Measurements from ENCODE around the gene AGER. TPM values are rescaled to one million over a fixed set of nuclear protein-coding genes. Genes with fewer than 3 reads are reported as not detected.
"Not testable (repeated sequence)": the region's sequence is repeated elsewhere in the genome, so short reads cannot be mapped to it uniquely, and the experiment has no call there.

Gene AGER
- total RNA-seq, 3 donors from 2014 or later, result 5.3 to 8.1 (median 6.3) TPM

DNA sequence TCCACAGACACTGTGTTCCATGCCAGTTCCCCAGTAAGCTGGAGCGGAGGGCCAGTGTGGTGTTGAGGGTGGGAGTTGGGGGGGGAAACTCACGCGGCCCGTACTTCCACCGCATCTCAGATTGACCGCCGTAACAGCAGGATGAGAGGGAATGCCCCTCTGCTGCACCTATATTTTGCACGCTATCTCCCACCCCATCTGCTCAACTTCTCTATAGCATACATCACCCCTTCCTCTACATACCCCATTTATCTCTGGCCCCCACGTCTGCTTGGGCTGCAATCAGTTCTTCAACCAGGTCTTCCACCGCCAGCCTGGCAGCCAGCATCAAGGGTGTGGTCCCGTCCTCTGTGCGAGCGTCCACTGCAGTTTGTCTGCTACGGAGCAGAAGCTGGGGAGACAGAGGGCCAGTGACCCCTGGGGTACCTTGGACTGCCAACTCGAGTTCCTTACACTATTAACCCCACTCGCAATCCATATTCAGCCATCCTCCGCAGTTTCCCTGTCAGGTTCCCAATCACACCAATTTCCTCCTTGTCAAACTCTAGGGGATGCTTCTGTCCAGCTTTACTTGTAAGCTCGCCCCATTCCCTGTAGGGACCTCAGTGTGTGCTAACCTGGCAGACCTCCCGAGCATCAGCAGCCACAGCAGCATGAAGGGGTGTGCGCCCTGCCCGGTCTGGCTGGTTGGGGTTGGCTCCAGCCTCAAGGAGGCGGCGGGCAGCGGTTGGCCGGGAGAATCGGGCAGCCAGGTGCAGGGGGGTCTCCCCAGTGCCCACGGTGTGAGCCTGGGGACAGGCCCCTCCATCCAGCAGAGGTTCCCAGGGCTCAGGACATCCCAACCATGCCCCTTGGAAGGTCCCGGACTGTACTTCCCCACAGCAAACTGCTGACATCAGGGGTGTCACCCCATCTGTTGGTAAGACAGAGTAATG is 12.9 kb upstream of the AGER start:
- Histone ChIP-seq H3K4me3 (peak overlapping the region; percentile 29), H3K36me3 (ENCODE audit: low read depth) (peaks cover 5% of the 10 kb centered on the region), H3K9me3 (no peaks in the 10 kb centered on the region), H3K4me1 (ENCODE audit: low read depth) (peaks cover 12% of the 10 kb centered on the region)
- TF ChIP-seq, protein P1, sequence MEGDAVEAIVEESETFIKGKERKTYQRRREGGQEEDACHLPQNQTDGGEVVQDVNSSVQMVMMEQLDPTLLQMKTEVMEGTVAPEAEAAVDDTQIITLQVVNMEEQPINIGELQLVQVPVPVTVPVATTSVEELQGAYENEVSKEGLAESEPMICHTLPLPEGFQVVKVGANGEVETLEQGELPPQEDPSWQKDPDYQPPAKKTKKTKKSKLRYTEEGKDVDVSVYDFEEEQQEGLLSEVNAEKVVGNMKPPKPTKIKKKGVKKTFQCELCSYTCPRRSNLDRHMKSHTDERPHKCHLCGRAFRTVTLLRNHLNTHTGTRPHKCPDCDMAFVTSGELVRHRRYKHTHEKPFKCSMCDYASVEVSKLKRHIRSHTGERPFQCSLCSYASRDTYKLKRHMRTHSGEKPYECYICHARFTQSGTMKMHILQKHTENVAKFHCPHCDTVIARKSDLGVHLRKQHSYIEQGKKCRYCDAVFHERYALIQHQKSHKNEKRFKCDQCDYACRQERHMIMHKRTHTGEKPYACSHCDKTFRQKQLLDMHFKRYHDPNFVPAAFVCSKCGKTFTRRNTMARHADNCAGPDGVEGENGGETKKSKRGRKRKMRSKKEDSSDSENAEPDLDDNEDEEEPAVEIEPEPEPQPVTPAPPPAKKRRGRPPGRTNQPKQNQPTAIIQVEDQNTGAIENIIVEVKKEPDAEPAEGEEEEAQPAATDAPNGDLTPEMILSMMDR (IDR thresholded peaks at IDR 0.05), result no peak
- intact Hi-C loops (cut with DNase I, micrococcal nuclease), result no loop called here
- ATAC-seq, result no peak
- DNase-seq, result peak; percentile 45 to 70 (median 67)

DNA sequence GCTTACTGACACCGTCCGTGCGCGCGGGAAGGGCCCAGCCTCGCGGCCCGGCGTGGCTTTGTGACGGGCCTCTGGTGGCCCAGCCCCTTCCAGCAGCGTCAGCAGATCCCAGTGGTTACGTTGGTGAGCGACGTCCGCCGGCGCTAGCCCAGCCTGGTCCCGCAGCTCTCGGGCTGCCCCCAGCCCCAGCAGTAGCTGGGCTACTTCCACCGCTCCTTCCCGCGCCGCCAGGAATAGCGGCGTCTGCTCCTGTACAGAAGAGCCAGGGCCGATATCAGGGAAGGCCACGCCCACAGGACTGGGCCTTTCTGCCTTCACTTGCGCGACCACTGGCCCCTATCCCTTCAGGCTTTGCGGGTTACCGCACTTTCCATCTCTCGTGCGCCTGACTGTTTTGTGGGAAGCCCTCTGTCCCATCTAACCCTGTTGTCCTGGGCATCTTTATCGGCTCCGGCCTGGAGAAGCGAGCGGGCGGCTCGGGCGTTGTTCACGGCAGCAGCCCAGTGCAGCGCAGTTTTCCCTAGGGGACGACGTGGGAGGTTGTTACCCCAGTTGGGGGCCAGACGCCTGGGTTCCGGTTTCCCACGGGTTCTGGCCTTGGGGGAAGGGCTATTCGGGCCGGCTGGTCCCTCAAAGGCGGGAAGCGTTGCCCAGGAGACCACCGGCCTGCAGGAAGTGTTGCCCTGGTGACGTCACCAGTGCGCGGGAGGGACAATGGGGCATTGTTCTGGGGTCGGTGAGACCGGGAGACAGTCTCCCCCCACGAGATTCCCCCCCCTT is 12.0 kb upstream of the AGER start:
- H3K4me3 ChIP-seq, result peak overlapping the region; percentile 29
- intact Hi-C loops (cut with DNase I, micrococcal nuclease), result no loop called here
- DNase-seq (peak; percentile 89 to 95 (median 91)), ATAC-seq (peak; percentile 40)
- H3K4me1 ChIP-seq (ENCODE audit: low read depth), result peaks cover 15% of the 10 kb centered on the region
- TF ChIP-seq, protein P1 (IDR thresholded peaks at IDR 0.05), result no peak
- H3K36me3 ChIP-seq (ENCODE audit: low read depth), result peaks cover 5% of the 10 kb centered on the region
- H3K9me3 ChIP-seq, result no peaks in the 10 kb centered on the region

DNA sequence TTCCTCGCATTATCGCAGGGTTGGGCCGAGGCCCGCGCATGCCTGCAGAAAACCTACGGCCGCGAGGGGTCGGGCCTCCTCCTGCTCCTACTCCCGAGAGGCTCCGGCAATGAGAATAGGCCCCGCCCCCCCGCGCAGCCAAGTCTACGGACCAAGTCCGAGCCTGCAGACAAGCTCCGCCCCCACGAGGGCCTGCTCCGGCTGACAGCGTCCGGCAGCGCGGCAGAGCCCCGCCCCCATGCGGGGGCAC is 11.5 kb upstream of the AGER start:
- ATAC-seq, result peak; percentile 90
- H3K4me1 ChIP-seq (ENCODE audit: low read depth), result peaks cover 20% of the 10 kb centered on the region
- no peaks in the 10 kb centered on the region for H3K9me3 ChIP-seq
- intact Hi-C loops (cut with DNase I, micrococcal nuclease), result no loop called here
- H3K36me3 ChIP-seq (ENCODE audit: low read depth), result peaks cover 5% of the 10 kb centered on the region
- peak; percentile 100 for DNase-seq
- TF ChIP-seq, protein P1 (IDR thresholded peaks at IDR 0.05), result peak; percentile 63
- peak overlapping the region; percentile 29 for H3K4me3 ChIP-seq

DNA sequence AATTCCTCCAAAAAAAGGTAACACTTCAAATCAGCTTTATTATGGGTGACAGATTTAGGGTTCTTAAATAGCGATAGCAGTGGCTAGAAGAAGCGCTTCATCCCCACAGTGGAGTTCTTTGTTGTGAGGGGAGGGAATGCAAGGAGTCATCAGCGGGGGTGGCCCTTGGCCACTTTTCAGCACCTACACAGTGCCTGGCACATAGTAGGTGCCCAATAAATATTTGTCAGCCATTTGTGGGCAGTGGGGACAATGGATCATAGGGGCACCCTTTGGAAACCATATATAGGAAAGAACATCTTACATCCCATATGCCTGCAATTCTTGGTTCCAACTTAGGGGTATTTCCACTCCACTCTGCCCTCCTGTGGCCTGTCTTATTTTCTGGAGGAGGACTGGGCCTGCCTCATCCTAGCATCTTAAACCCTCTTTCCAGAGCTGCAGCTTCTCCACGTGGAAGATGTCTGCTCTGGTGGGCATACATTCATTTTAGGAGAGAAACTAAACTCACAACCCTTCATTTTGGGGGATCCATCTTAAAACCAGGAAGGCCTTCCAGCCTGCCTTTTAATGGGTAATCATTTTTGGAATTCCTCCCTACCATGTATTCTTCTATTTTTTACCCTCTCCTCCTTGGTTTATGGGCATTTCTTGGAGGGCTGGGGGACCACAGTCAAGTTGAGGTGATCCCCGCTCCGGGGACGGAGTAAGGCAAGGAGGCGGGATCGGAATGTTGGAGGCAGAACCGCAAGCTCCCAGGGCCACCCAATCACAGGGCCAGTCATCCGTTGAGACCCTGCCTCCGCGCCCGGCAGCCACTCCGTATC is 11.0 kb upstream of the AGER start:
- peaks cover 5% of the 10 kb centered on the region for H3K36me3 ChIP-seq (ENCODE audit: low read depth)
- ATAC-seq (peak; percentile 8), DNase-seq (peak in 2 of 3 donors; percentile 48 to 73)
- peak overlapping the region; percentile 29 for H3K4me3 ChIP-seq
- intact Hi-C loops (cut with DNase I, micrococcal nuclease), result no loop called here
- H3K4me1 ChIP-seq (ENCODE audit: low read depth), result peaks cover 23% of the 10 kb centered on the region
- no peaks in the 10 kb centered on the region for H3K9me3 ChIP-seq
- TF ChIP-seq, protein P1 (IDR thresholded peaks at IDR 0.05), result no peak

DNA sequence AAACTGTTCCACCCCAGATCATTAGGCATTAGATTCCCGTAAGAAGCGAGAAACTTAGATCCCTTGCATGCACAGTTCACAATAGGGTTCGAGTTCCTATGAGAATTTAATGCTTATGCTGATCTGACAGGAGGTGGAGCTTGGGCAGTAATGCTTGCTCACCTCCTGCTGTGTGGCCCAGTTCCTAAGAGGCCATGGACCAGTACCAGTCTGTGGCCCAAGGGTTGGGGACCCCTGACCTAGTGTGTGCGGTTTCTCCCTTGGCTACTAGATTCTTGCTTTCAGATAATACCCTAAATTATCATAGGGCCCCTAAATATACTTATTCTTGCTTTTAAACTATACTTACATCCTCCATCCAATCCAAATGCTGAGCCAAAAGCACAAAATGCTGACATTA is 10.3 kb upstream of the AGER start:
- TF ChIP-seq, protein P1 (IDR thresholded peaks at IDR 0.05), result no peak
- Histone ChIP-seq H3K4me3 (no peak overlapping the region), H3K4me1 (ENCODE audit: low read depth) (peaks cover 23% of the 10 kb centered on the region), H3K9me3 (no peaks in the 10 kb centered on the region), H3K36me3 (ENCODE audit: low read depth) (peaks cover 5% of the 10 kb centered on the region)
- intact Hi-C loops (cut with DNase I, micrococcal nuclease), result no loop called here
- no peak for DNase-seq
- no peak for ATAC-seq

DNA sequence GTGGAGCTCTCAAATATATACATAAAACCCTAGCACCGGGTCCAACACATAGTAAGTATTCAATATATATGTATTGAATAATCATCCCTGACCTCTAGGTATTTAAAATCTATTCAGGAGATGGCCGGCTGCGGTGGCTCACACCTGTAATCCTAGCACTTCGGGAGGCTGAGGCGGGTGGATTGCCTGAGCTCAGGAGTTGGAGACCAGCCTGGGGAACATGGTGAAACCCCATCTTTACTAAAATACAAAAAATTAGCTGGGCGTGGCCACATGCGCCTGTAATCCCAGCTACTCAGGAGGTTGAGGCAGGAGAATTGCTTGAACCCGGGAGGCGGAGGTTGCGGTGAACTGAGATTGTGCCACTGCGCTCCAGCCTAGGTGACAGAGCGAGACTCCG is 9.0 kb upstream of the AGER start:
- H3K9me3 ChIP-seq; H3K36me3 ChIP-seq (ENCODE audit: low read depth); DNase-seq; ATAC-seq; intact Hi-C loops (cut with DNase I, micrococcal nuclease); H3K4me3 ChIP-seq: not testable (repeated sequence)
- H3K4me1 ChIP-seq (ENCODE audit: low read depth), result peaks cover 28% of the 10 kb centered on the region
